Astrocyte (in vitro differentiated cells and primary cell): ENCODE data around the gene EHD4. TPM values are rescaled to one million over a fixed set of nuclear protein-coding genes. Genes with fewer than 3 reads are reported as not detected.

Experiments
- DNase-seq: peaks from one replicate; pipeline ENCODE4 v3.0.0-alpha.2; 2010; ENCODE audit warnings: low read depth
- FAIRE-seq: peaks from 2 replicates; lab custom pipeline; 2011; peaks lifted over from hg19 to GRCh38; lab: Jason Lieb, UNC
- H2AFZ ChIP-seq: 2 replicates; pipeline ENCODE4 v1.6.0; 2012; ENCODE audit warnings: low read depth, low read length, inconsistent platforms
- H3K27ac ChIP-seq: 2 replicates; pipeline ENCODE4 v1.5.1; 2011; ENCODE audit warnings: low read depth, low read length, inconsistent platforms
- H3K27me3 ChIP-seq: 2 replicates; pipeline ENCODE4 v1.6.0; 2011; ENCODE audit warnings: low read length, inconsistent platforms; ENCODE audit not compliant: insufficient read depth
- H3K36me3 ChIP-seq: 2 replicates; pipeline ENCODE4 v1.5.1; 2011; ENCODE audit warnings: low read length, inconsistent platforms; ENCODE audit not compliant: insufficient read depth
- H3K4me1 ChIP-seq: 2 replicates; pipeline ENCODE4 v1.5.1; 2011; ENCODE audit warnings: low read length, inconsistent platforms; ENCODE audit not compliant: insufficient read depth
- H3K4me2 ChIP-seq: 2 replicates; pipeline ENCODE4 v1.6.0; 2012; ENCODE audit warnings: low read length, inconsistent platforms
- H3K4me3 ChIP-seq: 2 replicates; pipeline ENCODE4 v1.5.1; 2011; ENCODE audit warnings: low read depth, mild to moderate bottlenecking, low read length, inconsistent platforms; ENCODE audit not compliant: insufficient read depth
- H3K79me2 ChIP-seq: 2 replicates; pipeline ENCODE4 v1.6.0; 2012; ENCODE audit warnings: mild to moderate bottlenecking, low read length, inconsistent platforms; ENCODE audit not compliant: insufficient read depth
- H3K9ac ChIP-seq: 2 replicates; pipeline ENCODE4 v1.6.0; 2012; ENCODE audit warnings: mild to moderate bottlenecking, low read length, inconsistent platforms
- H3K9me3 ChIP-seq: 2 replicates; pipeline ENCODE4 v1.5.1; 2012; ENCODE audit warnings: low read depth, mild to moderate bottlenecking, low read length, inconsistent platforms; ENCODE audit not compliant: insufficient read depth
- H4K20me1 ChIP-seq: 2 replicates; pipeline ENCODE4 v1.6.0; 2012; ENCODE audit warnings: low read length, inconsistent platforms; ENCODE audit not compliant: insufficient read depth
- H3K27ac Mint-ChIP-seq: one replicate; pipeline ENCODE4 v1.8.0; 2021; ENCODE audit warnings: mild to moderate bottlenecking, mixed read lengths; ENCODE audit not compliant: unreplicated experiment
- H3K27me3 Mint-ChIP-seq: one replicate; pipeline ENCODE4 v1.8.0; 2021; ENCODE audit warnings: low read depth, mixed read lengths; ENCODE audit not compliant: unreplicated experiment
- H3K36me3 Mint-ChIP-seq: one replicate; pipeline ENCODE4 v1.8.0; 2021; ENCODE audit warnings: low read depth, mixed read lengths; ENCODE audit not compliant: unreplicated experiment
- H3K4me1 Mint-ChIP-seq: one replicate; pipeline ENCODE4 v1.8.0; 2021; ENCODE audit warnings: low read depth, mixed read lengths; ENCODE audit not compliant: unreplicated experiment
- H3K4me3 Mint-ChIP-seq: one replicate; pipeline ENCODE4 v1.8.0; 2021; ENCODE audit warnings: mild to moderate bottlenecking, moderate library complexity, mixed read lengths; ENCODE audit not compliant: unreplicated experiment
- H3K9me3 Mint-ChIP-seq: one replicate; pipeline ENCODE4 v1.8.0; 2021; ENCODE audit warnings: mild to moderate bottlenecking, mixed read lengths; ENCODE audit not compliant: unreplicated experiment
- EZH2 ChIP-seq: IDR thresholded peaks from 2 replicates; pipeline ENCODE4 v1.6.1; 2012; ENCODE audit warnings: mild to moderate bottlenecking, low read length, inconsistent platforms; ENCODE audit not compliant: insufficient read depth
- total RNA-seq: library from RNA; stranded (reverse); gene quantifications from 2 replicates; pipeline ENCODE4 v1.2.1, GENCODE V29; 2021
- TF ChIP-seq, protein P1 (sequence below): IDR thresholded peaks from 2 replicates; pipeline ENCODE4 v1.5.1; 2011; ENCODE audit warnings: low read depth, mild to moderate bottlenecking, inconsistent platforms, low read length, moderate library complexity; ENCODE audit not compliant: insufficient read depth

The EHD4 gene
- total RNA-seq, 1 donor from 2014 or later: 46.4 TPM

DNA sequence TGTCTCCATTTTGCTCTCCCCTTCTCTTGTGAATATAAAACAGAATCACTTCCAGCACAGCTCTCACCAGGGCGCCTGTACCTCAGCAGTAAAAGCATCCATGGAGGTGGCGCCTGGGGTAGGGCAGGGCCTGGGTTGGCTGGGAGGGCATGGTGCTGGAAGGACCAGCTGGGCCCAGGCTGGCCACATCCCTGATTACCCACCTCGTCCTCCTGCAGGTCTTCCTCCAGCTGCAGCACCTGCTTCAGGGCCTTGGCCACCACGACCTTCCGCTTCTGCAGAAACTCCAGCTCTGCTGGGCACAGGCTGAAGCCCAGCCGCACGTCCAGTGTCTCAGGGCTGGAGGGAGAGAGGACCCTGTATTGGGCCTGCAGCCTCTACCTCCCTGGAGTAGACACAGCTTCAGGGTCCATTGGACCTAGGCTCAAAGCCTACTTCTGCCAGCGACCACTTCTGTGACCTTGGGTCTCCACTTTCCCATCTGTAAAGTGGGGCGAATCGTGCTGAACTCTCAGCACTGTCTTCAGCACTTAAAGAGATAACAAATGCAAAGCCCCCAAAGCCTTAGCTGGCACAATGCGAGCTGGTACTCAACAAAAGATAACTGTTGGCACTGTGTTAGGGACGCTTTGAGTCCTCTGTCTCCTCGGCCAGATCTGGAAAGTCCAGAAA is 24.7 kb upstream of the EHD4 start:
- H3K27ac Mint-ChIP-seq: no peak overlapping the region
- peaks cover 3% of the 10 kb centered on the region for H3K4me1 Mint-ChIP-seq
- H3K4me3 Mint-ChIP-seq: no peak overlapping the region
- DNase-seq: no peak
- Histone ChIP-seq H3K9me3 (no peaks in the 10 kb centered on the region), H3K4me2 (no peak overlapping the region), H3K4me3 (no peak overlapping the region), H2AFZ (no peak overlapping the region), H3K4me1 (no peaks in the 10 kb centered on the region), H3K27me3 (peaks cover 13% of the 10 kb centered on the region), H3K27ac (no peak overlapping the region), H3K9ac (no peak overlapping the region), H3K79me2 (no peaks in the 10 kb centered on the region), H4K20me1 (no peaks in the 10 kb centered on the region), H3K36me3 (no peaks in the 10 kb centered on the region)
- H3K9me3 Mint-ChIP-seq: no peaks in the 10 kb centered on the region
- no peak for FAIRE-seq
- H3K36me3 Mint-ChIP-seq: no peaks in the 10 kb centered on the region
- H3K27me3 Mint-ChIP-seq: peaks cover 45% of the 10 kb centered on the region
- TF ChIP-seq EZH2: no peak

DNA sequence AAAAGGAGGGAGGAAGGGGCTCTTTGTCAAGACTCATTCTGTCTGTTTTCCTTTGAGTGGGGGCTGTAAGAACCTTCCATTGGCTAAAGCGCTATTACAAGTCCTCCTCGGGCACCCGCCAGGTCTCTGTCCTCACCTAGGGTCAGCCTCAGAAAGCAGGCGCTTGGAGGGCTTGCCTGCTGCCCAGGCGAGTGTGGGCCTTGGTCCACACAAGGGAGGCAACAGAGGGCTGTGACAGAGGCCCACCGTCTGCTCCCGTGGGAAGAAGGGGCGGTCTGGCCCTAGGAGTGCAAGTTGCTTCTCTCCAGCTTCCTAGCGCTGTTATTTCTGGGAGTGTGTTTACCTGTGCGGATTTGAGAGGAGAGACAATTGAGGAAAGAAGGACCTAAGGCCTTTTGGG is 24.0 kb upstream of the EHD4 start:
- Histone ChIP-seq H3K9ac (no peak overlapping the region), H3K27me3 (peaks cover 12% of the 10 kb centered on the region), H3K4me1 (no peaks in the 10 kb centered on the region), H3K79me2 (no peaks in the 10 kb centered on the region), H3K9me3 (no peaks in the 10 kb centered on the region), H3K27ac (no peak overlapping the region), H3K4me3 (no peak overlapping the region), H2AFZ (no peak overlapping the region), H3K36me3 (no peaks in the 10 kb centered on the region), H4K20me1 (no peaks in the 10 kb centered on the region), H3K4me2 (no peak overlapping the region)
- H3K4me3 Mint-ChIP-seq: no peak overlapping the region
- no peak overlapping the region for H3K27ac Mint-ChIP-seq
- DNase-seq: no peak
- H3K4me1 Mint-ChIP-seq: peaks cover 2% of the 10 kb centered on the region
- H3K36me3 Mint-ChIP-seq: no peaks in the 10 kb centered on the region
- H3K27me3 Mint-ChIP-seq: peaks cover 44% of the 10 kb centered on the region
- no peak for FAIRE-seq
- no peak for TF ChIP-seq EZH2
- TF ChIP-seq, protein P1, sequence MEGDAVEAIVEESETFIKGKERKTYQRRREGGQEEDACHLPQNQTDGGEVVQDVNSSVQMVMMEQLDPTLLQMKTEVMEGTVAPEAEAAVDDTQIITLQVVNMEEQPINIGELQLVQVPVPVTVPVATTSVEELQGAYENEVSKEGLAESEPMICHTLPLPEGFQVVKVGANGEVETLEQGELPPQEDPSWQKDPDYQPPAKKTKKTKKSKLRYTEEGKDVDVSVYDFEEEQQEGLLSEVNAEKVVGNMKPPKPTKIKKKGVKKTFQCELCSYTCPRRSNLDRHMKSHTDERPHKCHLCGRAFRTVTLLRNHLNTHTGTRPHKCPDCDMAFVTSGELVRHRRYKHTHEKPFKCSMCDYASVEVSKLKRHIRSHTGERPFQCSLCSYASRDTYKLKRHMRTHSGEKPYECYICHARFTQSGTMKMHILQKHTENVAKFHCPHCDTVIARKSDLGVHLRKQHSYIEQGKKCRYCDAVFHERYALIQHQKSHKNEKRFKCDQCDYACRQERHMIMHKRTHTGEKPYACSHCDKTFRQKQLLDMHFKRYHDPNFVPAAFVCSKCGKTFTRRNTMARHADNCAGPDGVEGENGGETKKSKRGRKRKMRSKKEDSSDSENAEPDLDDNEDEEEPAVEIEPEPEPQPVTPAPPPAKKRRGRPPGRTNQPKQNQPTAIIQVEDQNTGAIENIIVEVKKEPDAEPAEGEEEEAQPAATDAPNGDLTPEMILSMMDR: no peak
- H3K9me3 Mint-ChIP-seq: no peaks in the 10 kb centered on the region

DNA sequence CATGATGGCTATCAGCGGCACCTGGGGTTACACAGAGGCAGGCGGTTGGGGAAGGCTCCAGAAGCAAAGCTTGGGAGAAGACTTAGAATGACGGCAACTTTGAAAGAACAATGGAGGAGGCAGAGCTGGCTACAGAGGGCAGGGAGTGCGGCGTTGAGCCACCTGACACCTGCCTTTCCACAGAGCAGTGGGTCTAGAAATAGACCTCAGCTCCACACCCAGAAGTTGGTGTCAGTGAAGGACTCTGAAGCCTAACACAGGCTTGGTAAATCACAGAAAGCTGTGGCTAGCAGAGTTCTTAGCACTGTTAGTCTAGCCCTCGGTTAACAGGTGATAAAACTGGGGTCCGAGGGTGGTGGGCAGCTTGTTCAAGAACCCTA is 23.1 kb upstream of the EHD4 start:
- TF ChIP-seq, protein P1: no peak
- TF ChIP-seq EZH2: no peak
- FAIRE-seq (no peak), DNase-seq (no peak)
- Mint-ChIP-seq H3K4me1 (no peaks in the 10 kb centered on the region), H3K36me3 (no peaks in the 10 kb centered on the region), H3K9me3 (no peaks in the 10 kb centered on the region), H3K4me3 (peak overlapping the region; percentile 50), H3K27me3 (peaks cover 39% of the 10 kb centered on the region), H3K27ac (no peak overlapping the region)
- Histone ChIP-seq H3K9ac (no peak overlapping the region), H3K79me2 (no peaks in the 10 kb centered on the region), H2AFZ (no peak overlapping the region), H3K27ac (no peak overlapping the region), H3K4me1 (no peaks in the 10 kb centered on the region), H3K4me3 (no peak overlapping the region), H3K4me2 (no peak overlapping the region), H3K27me3 (peaks cover 8% of the 10 kb centered on the region), H3K36me3 (no peaks in the 10 kb centered on the region), H3K9me3 (no peaks in the 10 kb centered on the region), H4K20me1 (no peaks in the 10 kb centered on the region)
